Testis (tissue), 3 donors: Measurements from ENCODE around the gene HSF2BP. TPM values are rescaled to one million over a fixed set of nuclear protein-coding genes. Genes with fewer than 3 reads are reported as not detected.

Experiments
- DNase-seq: peaks from one replicate; pipeline ENCODE4 v3.0.0-alpha.2; 2019
- H3K27ac ChIP-seq, 2 donors: fragments of 200-600 bp; sonication (generic); one replicate each; pipeline ENCODE4 v1.5.1; 2019
- H3K27me3 ChIP-seq: fragments of 200-600 bp; sonication (generic); one replicate; pipeline ENCODE4 v1.5.1; 2019
- H3K36me3 ChIP-seq: fragments of 200-600 bp; sonication (generic); one replicate; pipeline ENCODE4 v1.5.1; 2017; ENCODE audit warnings: low read depth; ENCODE audit errors: missing control alignments
- H3K4me1 ChIP-seq: fragments of 200-600 bp; sonication (generic); one replicate; pipeline ENCODE4 v1.5.1; 2019
- H3K4me3 ChIP-seq, 2 donors: fragments of 200-600 bp; sonication (generic); one replicate each; pipeline ENCODE4 v1.5.1; 2017 to 2019
- H3K9me3 ChIP-seq: fragments of 200-600 bp; sonication (generic); one replicate; pipeline ENCODE4 v1.5.1; 2017
- CTCF ChIP-seq, 3 experiments: fragments of 450-650 bp in 2 of 3; fragments of 200-600 bp in 1 of 3; sonication (generic) in 1 of 3; IDR thresholded peaks; one replicate each; pipeline ENCODE4 v1.5.1; 2016 to 2019; ENCODE audit warnings: antibody characterized with exemption in 3 of 3, mild to moderate bottlenecking in 2 of 3, moderate library complexity in 1 of 3
- POLR2A ChIP-seq: fragments of 450-650 bp; IDR thresholded peaks from one replicate; pipeline ENCODE4 v1.6.1; 2017; ENCODE audit warnings: antibody characterized with exemption, mild to moderate bottlenecking, moderate library complexity
- WGBS, 2 donors: methylation state at CpG; one replicate each; pipeline ENCODE4 v1.1.5; 2018; 5-methylcytosine and 5-hydroxymethylcytosine counted together
- intact Hi-C: fragments of 100-400 bp; cut with DNase I; formaldehyde crosslinking; loops from one replicate; pipeline ENCODE4 v1.15.1; 2023; ENCODE audit warnings: low total_unique reads
- polyA plus RNA-seq: library from polyadenylated mRNA; stranded (reverse); fragments of 350-450 nt; fragmentation: Illumina TruSeq; extraction: RNeasy Lipid Tissue Mini Kit (QIAGEN cat#74804); gene quantifications from one replicate; pipeline ENCODE4 v1.2.3, GENCODE V29; 2014; ENCODE audit warnings: low read depth, low replicate concordance; ENCODE audit not compliant: insufficient read depth
- total RNA-seq, 2 donors: library from RNA; depleted of rRNA; stranded (reverse); fragments of >200 nt; gene quantifications; one replicate each; pipeline ENCODE4 v1.2.3, GENCODE V29; 2016

HSF2BP gene
- total and polyA plus RNA-seq, 3 donors from 2014 or later = 28.3 to 46.5 (median 36.3) TPM

GRCh38 chr21:43640400-43640799 lies 18.9 kb downstream of the HSF2BP start:
- intact Hi-C loops = no loop called here
- no peak overlapping the region for H3K4me3 ChIP-seq
- H3K27ac ChIP-seq = no peak overlapping the region
- H3K9me3 ChIP-seq = no peaks in the 10 kb centered on the region
- DNase-seq = no peak
- H3K4me1 ChIP-seq = peaks cover 4% of the 10 kb centered on the region
- no peaks in the 10 kb centered on the region for H3K36me3 ChIP-seq
- WGBS, 2 donors = 82 to 83% methylated on average over 3 of the region's 3 CpGs
- no peaks in the 10 kb centered on the region for H3K27me3 ChIP-seq
- TF ChIP-seq CTCF (IDR thresholded peaks at IDR 0.05) (no peak), POLR2A (no peak)

DNA sequence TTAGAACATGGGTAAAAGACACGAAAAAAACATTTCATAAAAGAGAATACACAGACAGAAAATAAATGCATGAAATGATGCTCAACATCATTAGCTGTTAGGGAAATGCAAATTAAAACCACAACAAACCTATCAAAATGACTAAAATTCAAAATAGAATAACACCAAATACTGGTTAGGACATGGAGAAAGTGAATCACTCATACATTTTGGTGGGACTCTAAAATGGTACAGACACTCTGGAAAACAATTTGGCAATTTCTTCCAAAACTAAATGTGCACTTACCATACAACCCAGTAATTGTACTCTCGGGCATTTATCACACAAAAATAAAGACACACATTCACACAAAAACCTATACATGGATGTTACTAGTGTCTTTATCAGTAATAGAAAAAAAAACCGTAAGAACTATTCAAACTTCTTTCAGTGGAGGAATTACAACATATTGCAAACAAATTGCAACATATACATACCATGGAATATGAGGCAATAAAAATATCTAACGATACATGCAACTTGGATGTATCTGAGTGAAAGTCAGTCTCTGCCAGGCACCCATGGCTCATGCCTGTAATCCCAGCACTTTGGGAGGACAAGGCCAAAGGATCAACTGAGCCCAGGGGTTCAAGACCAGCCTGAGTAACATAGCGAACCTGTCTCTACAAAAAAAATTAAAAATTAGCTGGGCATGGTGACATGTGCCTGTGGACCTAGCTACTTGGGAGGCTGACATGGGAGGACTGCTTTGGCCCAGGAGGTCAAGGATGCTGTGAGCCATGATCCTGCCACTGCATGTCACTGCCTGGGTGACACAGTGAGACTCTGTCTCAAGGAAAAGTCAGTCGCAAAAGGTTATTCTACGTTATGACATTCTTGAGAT lies 19.6 kb downstream of the HSF2BP start:
- Histone ChIP-seq H3K4me1 (no peaks in the 10 kb centered on the region), H3K27me3 (no peaks in the 10 kb centered on the region), H3K36me3 (no peaks in the 10 kb centered on the region), H3K27ac (no peak overlapping the region), H3K9me3 (no peaks in the 10 kb centered on the region), H3K4me3 (no peak overlapping the region)
- no peak for DNase-seq
- 74 to 78% methylated on average over 7 of the region's 7 CpGs for WGBS, 2 donors
- no peak for TF ChIP-seq POLR2A
- no peak for TF ChIP-seq CTCF (IDR thresholded peaks at IDR 0.05)
- intact Hi-C loops = no loop called here

DNA sequence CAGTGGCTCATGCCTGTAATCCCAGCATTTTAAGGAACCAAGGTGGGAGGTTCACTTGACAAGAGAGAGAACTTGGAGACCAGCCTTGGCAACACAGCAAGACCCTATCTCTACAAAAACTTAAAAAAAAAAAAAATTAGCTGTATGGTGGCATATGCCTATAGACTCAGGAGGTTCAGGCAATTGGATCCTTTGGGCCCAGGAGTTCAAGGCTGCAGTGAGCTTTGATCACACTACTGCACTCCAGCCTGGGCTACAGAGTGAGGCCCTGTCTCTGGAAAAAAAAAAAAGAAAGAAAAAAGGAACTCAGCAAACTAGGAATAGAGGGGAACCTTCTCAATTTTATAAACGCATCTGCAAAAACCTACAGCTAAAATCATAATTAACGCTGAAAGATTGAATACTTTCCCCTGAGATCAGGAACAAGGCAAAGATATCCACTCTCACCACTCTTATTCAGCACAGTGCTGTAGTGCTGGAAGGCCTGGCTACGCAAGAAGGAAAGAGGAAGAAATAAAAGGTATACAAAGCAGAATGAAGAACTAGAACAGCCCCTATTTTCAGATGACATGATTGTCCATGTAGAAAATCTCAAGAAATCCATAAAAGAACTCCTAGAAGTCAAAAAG lies 21.6 kb downstream of the HSF2BP start:
- Histone ChIP-seq H3K27me3 (no peaks in the 10 kb centered on the region), H3K4me1 (no peaks in the 10 kb centered on the region), H3K36me3 (no peaks in the 10 kb centered on the region), H3K27ac (no peak overlapping the region), H3K9me3 (no peaks in the 10 kb centered on the region), H3K4me3 (no peak overlapping the region)
- intact Hi-C loops = no loop called here
- no peak for TF ChIP-seq POLR2A
- no peak for TF ChIP-seq CTCF (IDR thresholded peaks at IDR 0.05)
- 88 to 90% methylated on average over 3 of the region's 3 CpGs for WGBS, 2 donors
- DNase-seq = no peak

- intact Hi-C loops = no loop called here
- Histone ChIP-seq H3K36me3 (no peaks in the 10 kb centered on the region), H3K4me3 (no peak overlapping the region), H3K4me1 (no peaks in the 10 kb centered on the region), H3K9me3 (no peaks in the 10 kb centered on the region), H3K27me3 (no peaks in the 10 kb centered on the region), H3K27ac (no peak overlapping the region)
- 94 to 95% methylated on average over 7 of the region's 7 CpGs for WGBS, 2 donors
- TF ChIP-seq POLR2A (no peak), CTCF (IDR thresholded peaks at IDR 0.05) (no peak)
- DNase-seq = no peak
Measured at GRCh38 chr21:43635436-43635835, 23.9 kb downstream of the HSF2BP start.
